IPS DF 19.7 (cell line): ENCODE data around the gene SPRR3.
"Not testable (repeated sequence)": the region's sequence is repeated elsewhere in the genome, so short reads cannot be mapped to it uniquely, and the experiment has no call there.

Source experiments
- DNase-seq: peaks from one replicate; pipeline ENCODE4 v3.0.0-alpha.2; 2013; ENCODE audit warnings: low read depth, low spot score

The SPRR3 gene

GRCh38 chr1:152983234-152983633 lies 18.3 kb upstream of the SPRR3 start:
- no peak for DNase-seq

GRCh38 chr1:152983743-152984142 lies 17.8 kb upstream of the SPRR3 start, which contains the start of gene SPRR1A:
Gene SPRR1A (plus strand): TSS chr1:152984081. CDS start chr1:152985231, 1,150 bp downstream.
- DNase-seq = no peak

- DNase-seq = no peak
Measured at GRCh38 chr1:152986578-152986977, 15.0 kb upstream of the SPRR3 start.

- DNase-seq = no peak
Measured at GRCh38 chr1:152993186-152993585, 8.4 kb upstream of the SPRR3 start.

- no peak for DNase-seq
Measured at GRCh38 chr1:152995842-152996241, 5.7 kb upstream of the SPRR3 start.

GRCh38 chr1:152996633-152997400 lies 4.7 kb upstream of the SPRR3 start:
- no peak for DNase-seq

GRCh38 chr1:152997901-152998300 lies 3.6 kb upstream of the SPRR3 start:
- no peak for DNase-seq

- DNase-seq = no peak
Measured at GRCh38 chr1:152998476-152998875, 3.1 kb upstream of the SPRR3 start.

GRCh38 chr1:152999818-153000217 lies 1.7 kb upstream of the SPRR3 start:
- DNase-seq = no peak

- no peak for DNase-seq
Measured at GRCh38 chr1:153000294-153000693, 1.3 kb upstream of the SPRR3 start.

GRCh38 chr1:153011235-153011758 lies 9.7 kb downstream of the SPRR3 start:
- DNase-seq = not testable (repeated sequence)

GRCh38 chr1:153021829-153022228 lies 20.3 kb downstream of the SPRR3 start:
- not testable (repeated sequence) for DNase-seq

- not testable (repeated sequence) for DNase-seq
Measured at GRCh38 chr1:153022340-153022739, 20.8 kb downstream of the SPRR3 start.

GRCh38 chr1:153023109-153023508 lies 21.6 kb downstream of the SPRR3 start:
- DNase-seq = no peak

- no peak for DNase-seq
Measured at GRCh38 chr1:153024413-153024812, 22.9 kb downstream of the SPRR3 start.

- no peak for DNase-seq
Measured at GRCh38 chr1:153025797-153026196, 24.2 kb downstream of the SPRR3 start.

- DNase-seq = no peak
Measured at GRCh38 chr1:153028766-153029165, 27.2 kb downstream of the SPRR3 start.

GRCh38 chr1:153030895-153031294 lies 29.3 kb downstream of the SPRR3 start, which contains the start of gene SPRR1B:
Gene SPRR1B (plus strand): TSS chr1:153031203. CDS start chr1:153032346, 1,143 bp downstream.
- no peak for DNase-seq

- no peak for DNase-seq
Measured at GRCh38 chr1:153032073-153032472, 30.5 kb downstream of the SPRR3 start.

- peak; percentile 38 for DNase-seq
Measured at GRCh38 chr1:153032677-153033308, 31.2 kb downstream of the SPRR3 start.

GRCh38 chr1:153035211-153035610 lies 33.7 kb downstream of the SPRR3 start:
- no peak for DNase-seq

GRCh38 chr1:153040950-153041631 lies 39.5 kb downstream of the SPRR3 start, which contains the start of gene SPRR2D:
Gene SPRR2D (minus strand): TSS chr1:153041120. CDS start chr1:153040346, 774 bp downstream.
- no peak for DNase-seq
